Nephron (organoid): Measurements from ENCODE around the gene NEO1.

Experiments used
- H3K27ac Mint-ChIP-seq, 3 experiments: 2 replicates each; pipeline ENCODE4 v1.8.0; 2020; ENCODE audit warnings: mixed read lengths in 3 of 3, mild to moderate bottlenecking in 2 of 3, moderate library complexity in 1 of 3
- H3K27me3 Mint-ChIP-seq: 2 replicates; pipeline ENCODE4 v1.8.0; 2021; ENCODE audit warnings: low read depth, mild to moderate bottlenecking, moderate library complexity, mixed read lengths
- H3K36me3 Mint-ChIP-seq: 2 replicates; pipeline ENCODE4 v1.8.0; 2020; ENCODE audit warnings: low read depth, mixed read lengths
- H3K4me1 Mint-ChIP-seq: 2 replicates; pipeline ENCODE4 v1.8.0; 2020; ENCODE audit warnings: mixed read lengths
- H3K4me3 Mint-ChIP-seq, 3 experiments: 2 replicates each; pipeline ENCODE4 v1.8.0; 2020; ENCODE audit warnings: mild to moderate bottlenecking in 3 of 3, mixed read lengths in 3 of 3, moderate library complexity in 2 of 3
- H3K9me3 Mint-ChIP-seq: 2 replicates; pipeline ENCODE4 v1.8.0; 2020; ENCODE audit warnings: mixed read lengths
- TF ChIP-seq, protein P1 (sequence below), 3 experiments: fragments of 200-600 bp; sonication (generic); IDR thresholded peaks; one replicate each; pipeline ENCODE4 v1.5.0; 2021; ENCODE audit warnings: antibody characterized with exemption in 3 of 3; ENCODE audit not compliant: unreplicated experiment in 3 of 3

Gene NEO1

DNA sequence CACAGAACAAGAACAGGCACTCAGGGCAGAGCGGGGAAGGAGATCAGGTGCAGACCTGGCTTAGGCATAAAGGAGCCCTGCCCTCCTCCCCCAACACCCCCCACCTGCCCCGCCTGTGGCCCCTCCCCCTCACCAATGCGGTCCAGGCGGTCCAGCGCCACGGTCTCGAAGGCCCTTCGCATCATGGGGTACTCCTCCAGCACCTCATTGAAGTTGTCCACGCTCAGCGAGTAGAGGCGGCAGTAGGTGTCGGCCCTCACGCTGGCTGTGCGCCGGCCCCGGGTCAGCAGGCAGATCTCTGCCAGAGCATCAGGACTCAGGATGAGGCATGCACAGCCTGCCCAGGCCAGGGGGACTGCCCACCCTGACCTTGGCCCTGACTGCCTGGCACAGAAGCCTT lies 271.7 kb downstream of the NEO1 start:
- H3K27me3 Mint-ChIP-seq: peaks cover 15% of the 10 kb centered on the region
- peaks cover 5% of the 10 kb centered on the region for H3K4me1 Mint-ChIP-seq
- TF ChIP-seq, protein P1, sequence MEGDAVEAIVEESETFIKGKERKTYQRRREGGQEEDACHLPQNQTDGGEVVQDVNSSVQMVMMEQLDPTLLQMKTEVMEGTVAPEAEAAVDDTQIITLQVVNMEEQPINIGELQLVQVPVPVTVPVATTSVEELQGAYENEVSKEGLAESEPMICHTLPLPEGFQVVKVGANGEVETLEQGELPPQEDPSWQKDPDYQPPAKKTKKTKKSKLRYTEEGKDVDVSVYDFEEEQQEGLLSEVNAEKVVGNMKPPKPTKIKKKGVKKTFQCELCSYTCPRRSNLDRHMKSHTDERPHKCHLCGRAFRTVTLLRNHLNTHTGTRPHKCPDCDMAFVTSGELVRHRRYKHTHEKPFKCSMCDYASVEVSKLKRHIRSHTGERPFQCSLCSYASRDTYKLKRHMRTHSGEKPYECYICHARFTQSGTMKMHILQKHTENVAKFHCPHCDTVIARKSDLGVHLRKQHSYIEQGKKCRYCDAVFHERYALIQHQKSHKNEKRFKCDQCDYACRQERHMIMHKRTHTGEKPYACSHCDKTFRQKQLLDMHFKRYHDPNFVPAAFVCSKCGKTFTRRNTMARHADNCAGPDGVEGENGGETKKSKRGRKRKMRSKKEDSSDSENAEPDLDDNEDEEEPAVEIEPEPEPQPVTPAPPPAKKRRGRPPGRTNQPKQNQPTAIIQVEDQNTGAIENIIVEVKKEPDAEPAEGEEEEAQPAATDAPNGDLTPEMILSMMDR (IDR thresholded peaks at IDR 0.05; ENCODE audit: unreplicated experiment in 3 of 3): no peak
- H3K9me3 Mint-ChIP-seq: no peaks in the 10 kb centered on the region
- no peak overlapping the region for H3K4me3 Mint-ChIP-seq
- H3K36me3 Mint-ChIP-seq: no peaks in the 10 kb centered on the region
- H3K27ac Mint-ChIP-seq: no peak overlapping the region

GRCh38 chr15:73324496-73325170 lies 272.4 kb downstream of the NEO1 start:
- Mint-ChIP-seq H3K27ac (no peak overlapping the region), H3K4me1 (peaks cover 5% of the 10 kb centered on the region), H3K27me3 (peaks cover 14% of the 10 kb centered on the region)

DNA sequence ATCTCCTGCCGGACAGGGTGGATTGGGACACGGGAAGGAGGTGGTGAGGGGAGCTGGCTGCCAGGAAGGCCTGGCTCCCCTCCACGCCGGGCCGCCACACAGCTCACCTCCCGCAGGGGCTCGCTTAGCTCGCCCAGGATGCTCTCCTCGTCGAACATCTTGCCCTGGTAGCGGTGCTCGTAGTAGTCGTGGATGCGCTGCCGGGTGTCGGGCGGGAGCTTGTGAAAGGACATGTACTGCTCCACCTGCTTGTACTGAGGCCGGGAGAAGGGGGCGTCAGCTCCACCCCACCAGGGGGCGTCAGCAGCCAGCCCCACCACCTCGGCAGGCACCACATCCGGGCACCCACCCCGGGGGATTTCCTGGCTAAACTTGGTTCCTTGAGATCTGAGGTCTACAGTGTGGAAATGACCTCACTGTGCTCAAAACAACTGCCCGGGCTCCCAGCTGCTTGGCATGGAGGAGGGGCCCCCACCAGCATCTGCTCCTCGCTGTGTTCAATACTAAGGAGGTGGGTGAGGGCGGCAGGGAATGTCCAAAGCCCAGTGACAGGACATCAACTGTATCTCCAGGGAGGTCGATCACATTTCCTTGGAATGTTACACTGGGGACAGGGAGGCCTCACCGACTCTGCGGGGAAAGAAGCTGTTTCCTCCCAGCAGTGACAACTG lies 273.1 kb downstream of the NEO1 start:
- no peaks in the 10 kb centered on the region for H3K9me3 Mint-ChIP-seq
- H3K27me3 Mint-ChIP-seq: peaks cover 7% of the 10 kb centered on the region
- H3K36me3 Mint-ChIP-seq: no peaks in the 10 kb centered on the region
- no peak overlapping the region for H3K4me3 Mint-ChIP-seq
- H3K4me1 Mint-ChIP-seq: peaks cover 9% of the 10 kb centered on the region
- TF ChIP-seq, protein P1 (IDR thresholded peaks at IDR 0.05; ENCODE audit: unreplicated experiment in 3 of 3): no peak
- H3K27ac Mint-ChIP-seq: no peak overlapping the region

More at GRCh38 chr15:73324496-73325170, 272.4 kb downstream of the NEO1 start:
- Mint-ChIP-seq H3K36me3 (no peaks in the 10 kb centered on the region), H3K9me3 (no peaks in the 10 kb centered on the region), H3K4me3 (no peak overlapping the region)
- TF ChIP-seq, protein P1 (IDR thresholded peaks at IDR 0.05; ENCODE audit: unreplicated experiment in 3 of 3): no peak

DNA sequence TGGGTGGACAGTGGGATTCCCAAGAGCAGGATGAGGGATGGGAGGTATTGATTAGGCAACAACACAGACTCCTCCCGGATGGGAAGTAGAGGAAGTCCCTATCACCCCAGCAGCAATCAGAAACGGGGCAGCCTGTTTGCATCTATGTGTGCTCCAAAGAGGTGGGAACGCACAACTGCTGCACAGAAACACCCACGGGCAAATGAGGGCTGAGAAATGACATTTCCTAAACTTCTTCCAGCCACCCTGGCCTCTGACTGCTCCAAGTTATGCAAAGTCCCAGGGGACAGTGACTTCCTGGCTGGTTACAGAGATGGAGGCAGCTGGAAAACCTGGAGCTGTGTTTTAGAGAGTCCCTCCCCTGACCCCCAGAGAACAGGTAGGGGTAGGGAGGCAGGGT lies 273.9 kb downstream of the NEO1 start:
- Mint-ChIP-seq H3K4me1 (peaks cover 11% of the 10 kb centered on the region), H3K27me3 (peaks cover 5% of the 10 kb centered on the region), H3K9me3 (no peaks in the 10 kb centered on the region), H3K27ac (no peak overlapping the region), H3K4me3 (no peak overlapping the region), H3K36me3 (no peaks in the 10 kb centered on the region)
- TF ChIP-seq, protein P1 (IDR thresholded peaks at IDR 0.05; ENCODE audit: unreplicated experiment in 3 of 3): no peak

- H3K27me3 Mint-ChIP-seq: peaks cover 5% of the 10 kb centered on the region
- H3K4me3 Mint-ChIP-seq: no peak overlapping the region
- H3K4me1 Mint-ChIP-seq: peaks cover 11% of the 10 kb centered on the region
- TF ChIP-seq, protein P1 (IDR thresholded peaks at IDR 0.05; ENCODE audit: unreplicated experiment in 3 of 3): no peak
- H3K36me3 Mint-ChIP-seq: no peaks in the 10 kb centered on the region
- no peaks in the 10 kb centered on the region for H3K9me3 Mint-ChIP-seq
- H3K27ac Mint-ChIP-seq: no peak overlapping the region
Measured at GRCh38 chr15:73328149-73328820, 276.0 kb downstream of the NEO1 start.
